Lung (tissue), 12 donors: ENCODE results near the gene ANKS1A. TPM values are rescaled to one million over a fixed set of nuclear protein-coding genes. Genes with fewer than 3 reads are reported as not detected.

Experiments used
- ATAC-seq: fragments of 200-7000 bp; cut with Tn5 transposase; one replicate; pipeline ENCODE4 v1.9.1; 2020; ENCODE audit warnings: moderate number of reproducible peaks; ENCODE audit not compliant: insufficient read depth, low FRiP score
- DNase-seq, 3 donors: peaks; one replicate each; pipeline ENCODE4 v3.0.0-alpha.2; 2013 to 2017
- H3K27ac ChIP-seq, 2 donors: one replicate each; pipeline ENCODE4 v1.5.1; 2013; ENCODE audit warnings: mild to moderate bottlenecking in 2 of 2, moderate library complexity in 2 of 2, control low read depth in 1 of 2, inconsistent platforms in 1 of 2, low read depth in 1 of 2, low read length in 1 of 2
- H3K27me3 ChIP-seq, 3 donors: one replicate each; pipeline ENCODE4 v1.5.1; 2013; ENCODE audit warnings: low read length in 2 of 3; ENCODE audit not compliant: control insufficient read depth in 3 of 3, insufficient read depth in 3 of 3
- H3K36me3 ChIP-seq, 4 donors: one replicate each; pipeline ENCODE4 v1.5.1; 2013; ENCODE audit warnings: low read length in 4 of 4, mild to moderate bottlenecking in 1 of 4, moderate library complexity in 1 of 4; ENCODE audit not compliant: control insufficient read depth in 4 of 4, insufficient read depth in 4 of 4
- H3K4me1 ChIP-seq, 5 donors: one replicate each; pipeline ENCODE4 v1.5.1; 2013; ENCODE audit warnings: low read length in 5 of 5, mild to moderate bottlenecking in 2 of 5, moderate library complexity in 1 of 5; ENCODE audit not compliant: control insufficient read depth in 5 of 5, insufficient read depth in 5 of 5
- H3K4me3 ChIP-seq: one replicate; pipeline ENCODE4 v1.5.1; 2013; ENCODE audit warnings: mild to moderate bottlenecking, control low read depth, moderate library complexity
- H3K9ac ChIP-seq, 2 donors: one replicate each; pipeline ENCODE4 v1.5.1; 2013; ENCODE audit warnings: low read length in 2 of 2, control low read depth in 1 of 2; ENCODE audit not compliant: insufficient read depth in 1 of 2
- H3K9me3 ChIP-seq, 4 donors: one replicate each; pipeline ENCODE4 v1.5.1; 2013; ENCODE audit warnings: low read length in 3 of 4, mild to moderate bottlenecking in 1 of 4, moderate library complexity in 1 of 4; ENCODE audit not compliant: control insufficient read depth in 4 of 4, insufficient read depth in 3 of 4
- CTCF ChIP-seq: IDR thresholded peaks from 2 replicates; pipeline ENCODE4 v1.5.1; 2012; ENCODE audit warnings: mild to moderate bottlenecking; ENCODE audit errors: control extremely low read depth, extremely low read depth
- WGBS, 2 donors: extraction: QIAGEN DNeasy Blood & Tissue Kit; methylation state at CpG; one replicate each; pipeline ENCODE4 v1.1.7; 2013; 5-methylcytosine and 5-hydroxymethylcytosine counted together
- polyA plus RNA-seq, 2 donors: library from polyadenylated mRNA; stranded (reverse); fragments of 200-250 nt; gene quantifications; one replicate each; pipeline ENCODE4 v1.2.1, GENCODE V29; 2013
- total RNA-seq, 2 donors: library from RNA; depleted of rRNA in 1 of 2; stranded (reverse); fragments of >200 nt in 1 of 2; gene quantifications; one replicate each; pipeline ENCODE4 v1.2.1, GENCODE V29; 2014 to 2021
- donor health status: control.
- donor health status: control.
- donor health status: Bipolar disorder and iron deficiency.
- donor health status: healthy.
- donor health status: DM: yes; HTN: yes; CAD: no.

Gene ANKS1A
- total and polyA plus RNA-seq, 4 donors: 10.4 to 40.6 (median 24.3) TPM

- no peak overlapping the region for H3K27ac ChIP-seq
- H3K27me3 ChIP-seq: no peaks in the 10 kb centered on the region
- ATAC-seq (no peak), DNase-seq (peak in 2 of 3 donors; percentile 26 to 33)
- peaks cover 0 to 37% (median 10%) of the 10 kb centered on the region in 5 donors for H3K4me1 ChIP-seq
- no peak for TF ChIP-seq CTCF
- H3K9ac ChIP-seq: no peak overlapping the region
- H3K9me3 ChIP-seq: no peaks in the 10 kb centered on the region
- 53 to 71% methylated on average over 2 of the region's 2 CpGs for WGBS, 2 donors
- H3K36me3 ChIP-seq: no peaks in the 10 kb centered on the region
- H3K4me3 ChIP-seq: no peak overlapping the region
Observed at GRCh38 chr6:34957231-34957783, 68.3 kb downstream of the ANKS1A start.

- Histone ChIP-seq H3K36me3 (no peaks in the 10 kb centered on the region), H3K27ac (peak overlapping the region in 1 of 2 donors; percentile 80), H3K27me3 (no peaks in the 10 kb centered on the region), H3K4me1 (peaks cover 0 to 31% (median 10%) of the 10 kb centered on the region in 5 donors), H3K4me3 (no peak overlapping the region), H3K9ac (no peak overlapping the region), H3K9me3 (no peaks in the 10 kb centered on the region)
- no peak for TF ChIP-seq CTCF
- ATAC-seq (peak; percentile 34), DNase-seq (peak in 1 of 3 donors; percentile 39)
- WGBS, 2 donors: 56 to 59% methylated on average over 2 of the region's 2 CpGs
Observed at GRCh38 chr6:34958734-34959133, 69.7 kb downstream of the ANKS1A start.

- Histone ChIP-seq H3K27me3 (no peaks in the 10 kb centered on the region), H3K27ac (peak overlapping the region in 1 of 2 donors; percentile 64), H3K9ac (no peak overlapping the region), H3K4me3 (no peak overlapping the region), H3K9me3 (no peaks in the 10 kb centered on the region), H3K4me1 (peaks cover 0 to 31% (median 10%) of the 10 kb centered on the region in 5 donors), H3K36me3 (no peaks in the 10 kb centered on the region)
- no peak for TF ChIP-seq CTCF
- no peak for ATAC-seq
- DNase-seq: no peak
Observed at GRCh38 chr6:34959224-34959623, 70.2 kb downstream of the ANKS1A start.

- 55 to 69% methylated on average over 2 of the region's 2 CpGs for WGBS, 2 donors
- DNase-seq: peak in 1 of 3 donors; percentile 9
- H3K36me3 ChIP-seq: no peaks in the 10 kb centered on the region
- ATAC-seq: no peak
- no peak overlapping the region for H3K4me3 ChIP-seq
- H3K9ac ChIP-seq: no peak overlapping the region
- H3K4me1 ChIP-seq: peaks cover 0 to 36% (median 10%) of the 10 kb centered on the region in 5 donors
- peak overlapping the region; percentile 38 to 68 for H3K27ac ChIP-seq
- H3K27me3 ChIP-seq: no peaks in the 10 kb centered on the region
- no peak for TF ChIP-seq CTCF
- H3K9me3 ChIP-seq: no peaks in the 10 kb centered on the region
Observed at GRCh38 chr6:34961082-34961481, 72.0 kb downstream of the ANKS1A start.
